GM18499 (cell line): Measurements from ENCODE around the gene TRH.
"Not testable (repeated sequence)": the region's sequence is repeated elsewhere in the genome, so short reads cannot be mapped to it uniquely, and the experiment has no call there.

Experiments used
- ATAC-seq: cut with Tn5 transposase; IDR thresholded peaks from one replicate; pipeline ENCODE4 v1.9.1; 2021; ENCODE audit warnings: moderate number of reproducible peaks; ENCODE audit not compliant: insufficient read depth, unreplicated experiment

The TRH gene

DNA sequence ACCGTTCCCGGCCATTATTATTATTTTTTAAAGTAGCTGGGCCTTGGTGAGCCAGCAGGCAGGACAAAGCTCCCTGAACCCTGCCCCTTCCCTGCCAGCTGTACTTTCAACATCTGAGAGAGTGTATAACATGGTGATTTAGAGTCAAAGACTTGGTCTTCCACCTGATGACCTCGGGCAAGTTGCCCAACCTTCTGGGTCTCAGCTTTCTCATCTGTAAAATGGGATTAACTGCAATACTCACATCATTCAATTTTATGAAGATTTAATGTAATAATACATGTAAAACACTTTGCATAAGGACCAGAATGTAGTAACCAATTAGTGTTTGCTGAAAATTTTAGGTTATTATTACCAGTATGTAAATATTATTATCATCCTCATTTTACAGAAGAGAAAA, 11.9 kb upstream of the TRH start:
- no peak for ATAC-seq

DNA sequence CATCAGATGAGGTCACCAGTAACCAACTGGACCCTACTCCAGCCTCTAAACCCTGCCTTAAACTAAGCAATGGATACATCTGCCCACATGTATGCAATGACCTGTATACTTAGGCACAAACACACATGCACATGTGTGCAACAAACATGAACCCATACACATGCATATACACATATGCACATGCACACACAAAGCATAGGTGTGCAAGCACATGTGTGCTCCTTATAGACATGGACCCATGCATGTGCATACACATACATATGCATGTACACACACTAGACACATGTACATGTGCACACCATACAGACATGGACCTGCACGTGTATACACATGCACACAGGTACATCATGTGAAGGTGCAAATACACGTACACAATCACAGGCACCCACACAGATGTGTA, 8.6 kb upstream of the TRH start:
- ATAC-seq = no peak

DNA sequence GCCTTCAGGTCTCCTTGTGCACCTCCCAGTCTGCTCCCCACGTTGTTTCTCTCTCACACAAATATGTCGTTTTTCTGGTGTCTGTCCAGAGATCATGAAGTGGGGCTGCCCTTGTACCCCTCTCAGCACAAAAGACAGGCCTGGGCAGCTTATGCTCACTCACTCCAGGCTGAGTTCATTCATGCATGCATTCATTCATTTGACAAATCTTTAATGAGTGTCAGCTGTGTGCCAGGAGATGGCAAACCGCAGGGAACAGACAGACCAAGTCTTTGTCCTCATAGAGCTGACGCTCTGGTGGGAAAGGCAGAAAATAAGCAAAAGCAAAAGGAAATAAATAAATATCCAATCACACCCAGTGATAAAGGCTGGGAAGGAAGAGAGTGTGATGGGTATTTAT, 7.6 kb upstream of the TRH start:
- no peak for ATAC-seq

DNA sequence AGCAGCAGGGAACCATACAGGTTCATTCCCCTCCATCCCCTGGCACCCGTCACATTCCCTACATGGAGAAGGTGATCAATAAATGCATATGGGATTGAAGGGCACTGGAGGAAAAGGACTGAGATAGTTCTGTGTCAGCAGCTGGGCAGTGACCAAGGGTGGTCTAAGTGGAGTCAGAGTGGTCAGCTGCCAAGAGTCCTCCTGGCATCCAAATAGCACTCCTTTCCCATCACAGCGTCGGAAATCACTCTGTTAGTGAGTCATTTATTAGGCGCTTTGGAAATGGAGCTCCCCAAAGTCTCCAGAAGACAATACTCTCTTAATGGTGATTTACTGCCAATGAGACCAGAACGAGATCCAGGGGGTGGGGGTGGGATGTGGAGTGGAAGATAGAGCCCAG, 6.8 kb upstream of the TRH start:
- ATAC-seq = no peak

DNA sequence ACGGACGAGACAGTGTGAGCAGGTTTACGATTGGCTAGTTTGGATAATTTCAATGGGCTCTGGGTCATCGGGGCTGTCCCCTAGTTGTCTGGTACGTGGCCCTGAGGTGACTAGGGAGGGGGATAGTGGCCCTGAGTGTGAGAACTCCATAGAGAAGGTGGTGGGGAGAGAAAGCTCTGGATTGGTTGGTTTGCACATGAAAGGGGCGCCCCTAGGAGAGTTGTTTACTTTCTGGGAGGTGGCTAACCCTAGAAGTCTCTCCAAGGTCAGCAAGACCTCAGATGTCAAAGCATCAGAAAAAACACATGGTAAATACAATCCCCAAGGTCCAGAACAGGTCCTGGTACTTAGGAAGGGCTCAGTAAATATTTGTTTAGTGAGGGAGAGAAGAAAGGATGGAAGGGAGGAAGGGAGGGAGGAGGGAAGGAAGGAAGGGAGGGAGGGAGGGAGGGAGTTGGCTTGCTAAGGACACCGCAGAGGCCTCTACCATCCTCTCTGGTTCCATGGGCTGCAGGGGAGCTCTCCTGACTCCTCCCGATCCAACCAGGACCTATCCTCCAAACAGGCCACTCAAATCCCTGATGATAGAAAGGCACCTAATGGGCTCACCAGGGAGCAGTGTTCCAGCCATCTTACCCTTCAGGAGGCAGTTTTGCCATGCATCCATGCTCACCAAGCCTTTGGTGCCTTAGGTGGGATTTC, 3.0 kb upstream of the TRH start:
- no peak for ATAC-seq

DNA sequence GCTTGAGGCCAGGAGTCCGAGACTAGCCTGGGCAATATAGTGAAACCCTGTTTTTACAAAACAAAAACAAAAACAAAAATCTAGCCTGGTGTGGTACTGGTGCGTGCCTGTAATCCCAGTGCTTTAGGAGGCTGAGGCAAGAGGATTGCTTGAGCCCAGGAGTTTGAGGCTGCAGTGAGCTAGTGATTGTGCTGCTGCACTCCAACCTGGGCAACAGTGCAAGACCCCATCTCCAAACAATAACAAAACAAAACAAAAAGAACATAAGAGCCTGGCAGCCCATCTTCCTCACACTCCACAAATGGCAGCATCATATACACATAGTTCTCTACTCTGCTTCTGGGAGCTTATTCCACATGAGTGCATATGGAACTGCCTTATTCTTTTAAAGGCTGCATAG, 2.2 kb upstream of the TRH start:
- no peak for ATAC-seq

DNA sequence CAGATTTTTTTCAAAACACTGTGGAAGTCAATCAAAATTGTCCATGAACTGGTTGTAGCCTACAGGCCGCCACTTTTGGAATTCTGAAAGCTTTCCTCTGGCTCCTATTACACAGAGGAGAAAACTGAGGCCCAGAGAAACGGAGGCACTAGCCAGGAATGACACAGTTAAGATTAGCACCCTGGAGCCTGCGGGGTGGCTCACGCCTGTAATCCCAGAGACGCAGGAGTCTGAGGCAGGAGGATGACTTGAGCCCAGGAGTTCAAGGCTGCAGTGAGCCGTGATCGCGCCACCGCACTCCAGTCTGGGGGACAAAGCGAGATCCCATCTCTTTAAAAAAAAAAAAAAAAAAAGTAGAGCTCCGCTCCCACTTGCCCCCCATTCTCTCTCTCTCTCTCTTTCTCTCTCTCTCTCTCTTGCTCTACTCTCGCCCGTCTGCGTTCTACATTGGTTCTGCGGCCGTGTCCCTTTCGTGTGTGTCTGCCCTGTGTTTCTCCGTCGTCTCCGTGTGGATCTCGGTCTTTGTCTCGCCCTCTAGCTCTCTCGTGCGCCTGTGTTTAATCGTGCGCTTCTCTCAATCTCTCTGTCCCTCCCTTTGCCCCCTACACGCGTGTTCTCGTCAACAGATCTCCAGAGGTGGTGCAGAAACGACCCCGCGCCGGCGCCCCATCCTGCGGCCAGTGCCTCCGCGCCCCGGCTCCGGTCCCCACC, 512 bp upstream of the TRH start:
- no peak for ATAC-seq

DNA sequence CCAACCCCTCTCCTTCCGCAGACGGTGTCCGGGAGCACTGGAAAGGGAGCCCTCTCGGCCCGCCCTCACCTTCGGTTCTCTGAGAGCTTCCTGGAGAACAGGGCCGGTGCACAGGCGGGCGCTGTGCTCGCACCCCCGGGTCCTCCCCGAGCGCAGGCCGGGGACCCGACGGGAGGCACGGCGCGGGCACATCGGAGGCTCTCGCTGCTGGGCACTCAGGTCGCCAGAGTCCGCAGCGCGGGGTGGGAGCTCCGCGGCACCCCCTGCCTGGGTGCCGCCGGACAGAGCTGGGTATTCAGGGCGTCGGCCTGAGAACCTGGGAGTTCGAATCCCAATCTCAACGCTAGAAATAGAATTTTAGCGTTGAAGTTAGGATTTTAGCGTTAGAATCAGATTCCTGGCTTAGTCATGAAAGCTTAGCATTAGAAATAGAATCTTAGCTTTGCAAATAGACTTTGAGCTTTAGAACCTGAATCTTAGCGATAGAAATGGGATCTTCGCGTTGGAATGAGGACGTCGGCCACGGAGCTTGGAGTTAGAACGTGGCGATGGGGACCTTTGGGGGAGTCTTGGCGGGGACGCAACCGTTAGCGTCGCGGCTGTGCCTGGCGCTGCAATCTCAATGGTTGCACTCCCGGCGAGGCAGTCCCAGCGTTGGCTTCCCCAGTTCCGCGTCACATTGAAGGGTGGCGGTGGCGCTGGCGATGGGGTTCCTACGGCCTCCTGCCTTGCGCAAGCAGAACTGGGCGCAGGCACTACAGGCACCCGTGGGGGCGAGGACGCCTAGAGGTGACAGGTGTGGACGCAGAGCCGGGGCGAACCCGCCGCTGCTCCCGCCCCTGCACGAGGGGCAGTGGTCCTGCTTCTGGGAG, 549 bp downstream of the TRH start:
- no peak for ATAC-seq

DNA sequence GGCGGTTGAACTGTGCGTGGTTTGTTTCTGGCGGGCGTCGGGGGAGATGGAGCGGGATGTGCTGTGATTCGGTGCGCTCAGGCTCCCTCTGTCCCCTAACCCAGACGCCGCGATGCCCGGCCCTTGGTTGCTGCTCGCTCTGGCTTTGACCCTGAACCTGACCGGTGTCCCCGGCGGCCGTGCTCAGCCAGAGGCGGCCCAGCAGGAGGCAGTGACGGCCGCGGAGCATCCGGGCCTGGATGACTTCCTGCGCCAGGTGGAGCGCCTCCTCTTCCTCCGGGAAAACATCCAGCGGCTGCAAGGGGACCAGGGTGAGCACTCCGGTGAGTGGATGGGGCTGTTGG, 1.2 kb downstream of the TRH start:
- ATAC-seq = no peak

DNA sequence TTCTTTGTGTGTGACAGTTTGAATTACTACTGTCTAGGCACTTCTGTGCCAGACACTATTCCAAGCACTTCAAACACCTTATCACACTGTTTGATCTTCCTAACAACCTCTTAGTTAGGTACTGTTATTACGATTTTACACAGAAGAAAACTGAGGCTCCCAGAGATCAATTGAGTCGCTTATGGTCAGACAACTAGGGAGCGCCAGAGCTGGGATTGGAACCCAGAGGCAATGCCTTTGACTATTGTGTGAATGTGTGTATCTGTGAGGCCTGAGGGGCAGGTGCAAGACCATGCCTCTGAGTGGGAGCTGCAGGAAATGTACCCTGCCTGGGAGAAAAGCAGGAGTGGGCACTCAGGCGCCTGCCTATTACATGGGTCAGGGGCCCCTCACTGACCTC, 1.8 kb downstream of the TRH start:
- ATAC-seq = no peak

DNA sequence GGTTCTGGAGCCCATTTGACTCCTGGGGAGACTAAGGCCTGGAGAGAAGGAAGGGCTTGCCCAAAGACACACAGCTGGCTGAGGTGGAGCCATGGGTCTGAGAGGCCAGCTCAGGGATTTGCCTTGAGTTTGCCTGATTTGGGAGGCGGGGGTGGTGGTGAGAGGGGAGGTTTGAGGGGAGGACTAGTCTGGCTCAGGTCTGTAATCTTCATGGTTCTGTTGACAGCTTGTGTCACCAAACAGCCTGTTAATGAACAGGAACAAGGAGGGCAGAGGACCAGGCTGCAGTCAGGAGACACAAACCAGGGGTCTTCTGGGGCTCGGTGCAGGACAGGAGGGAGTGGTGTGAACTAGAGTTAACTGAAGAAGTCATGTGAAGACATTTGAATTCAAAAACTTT, 3.6 kb downstream of the TRH start:
- no peak for ATAC-seq

DNA sequence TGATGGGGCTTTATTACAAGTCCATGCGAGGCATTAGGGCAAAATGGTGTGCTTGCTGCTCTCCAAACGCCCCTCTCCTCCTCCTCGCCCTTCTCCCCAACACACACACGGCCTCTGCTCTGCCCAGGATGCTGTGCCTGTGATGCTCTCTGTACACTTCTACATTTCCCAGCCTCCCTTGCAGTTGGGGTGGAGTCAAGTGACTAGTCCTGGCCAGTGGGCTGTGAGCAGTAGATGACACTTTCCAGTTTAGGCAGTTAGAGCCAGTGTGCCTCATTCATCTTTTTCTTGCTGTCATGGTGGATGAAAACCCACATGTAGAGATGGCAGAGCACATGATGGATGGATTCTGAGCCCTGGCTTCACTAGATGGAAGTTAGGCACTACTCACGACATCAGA, 5.4 kb downstream of the TRH start:
- ATAC-seq = no peak

DNA sequence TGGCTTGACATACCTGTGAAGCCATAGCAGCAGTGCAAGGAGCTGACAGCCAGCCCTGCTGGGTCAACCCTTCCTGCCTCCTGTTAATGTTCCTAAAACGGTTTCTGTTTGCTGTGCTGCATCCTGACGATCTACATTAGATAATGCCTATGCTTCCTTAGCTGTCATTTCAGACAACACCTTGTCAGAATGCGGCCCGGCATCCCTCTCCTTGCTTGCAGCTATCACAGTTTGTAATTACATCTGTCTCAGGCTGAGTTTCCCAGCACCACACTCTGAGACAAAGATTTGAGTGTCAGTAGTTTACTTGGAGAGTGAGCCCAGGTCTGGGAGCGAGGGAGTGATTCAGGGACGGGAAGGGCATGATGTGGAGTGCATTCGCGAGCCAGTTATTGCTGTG, 9.0 kb downstream of the TRH start:
- ATAC-seq = no peak

DNA sequence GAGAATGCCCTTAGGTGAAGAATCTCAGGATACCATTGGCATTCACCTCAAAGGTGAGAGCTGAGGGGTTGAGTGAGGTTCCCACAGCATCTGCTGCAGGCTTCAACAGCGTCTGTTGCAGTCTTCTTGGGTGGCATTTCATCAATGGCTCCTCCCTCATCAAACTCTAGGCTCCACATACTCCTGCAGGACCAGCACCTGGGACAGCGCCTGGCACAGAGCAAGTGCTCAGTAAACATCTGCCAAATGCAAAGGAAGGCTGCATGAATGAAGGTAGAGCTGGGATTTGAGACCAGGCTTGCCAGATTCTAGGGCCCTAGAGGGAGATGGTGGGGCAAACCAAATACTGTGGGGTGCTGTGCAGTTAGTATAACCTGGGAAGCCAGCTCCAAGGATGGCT, 9.6 kb downstream of the TRH start:
- no peak for ATAC-seq

DNA sequence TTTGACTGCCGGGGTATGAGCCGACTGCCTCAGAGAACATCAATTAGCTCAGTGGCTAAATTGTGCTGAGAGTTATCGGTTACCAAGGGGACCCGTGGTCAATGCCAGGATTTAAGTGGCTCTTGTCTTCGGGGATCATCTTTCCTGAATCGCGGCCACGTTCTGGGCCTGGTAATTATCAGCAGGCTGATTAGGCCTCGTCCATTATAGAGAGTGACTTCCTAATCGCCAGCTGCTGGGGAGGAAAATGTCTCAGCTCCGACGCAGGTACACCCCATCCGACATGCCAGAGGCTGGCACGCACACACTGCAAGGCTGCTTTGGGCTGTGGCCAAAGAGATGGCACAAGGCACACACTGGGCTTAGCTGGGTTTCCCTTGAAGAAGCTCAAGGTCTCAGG, 10.6 kb downstream of the TRH start:
- no peak for ATAC-seq

DNA sequence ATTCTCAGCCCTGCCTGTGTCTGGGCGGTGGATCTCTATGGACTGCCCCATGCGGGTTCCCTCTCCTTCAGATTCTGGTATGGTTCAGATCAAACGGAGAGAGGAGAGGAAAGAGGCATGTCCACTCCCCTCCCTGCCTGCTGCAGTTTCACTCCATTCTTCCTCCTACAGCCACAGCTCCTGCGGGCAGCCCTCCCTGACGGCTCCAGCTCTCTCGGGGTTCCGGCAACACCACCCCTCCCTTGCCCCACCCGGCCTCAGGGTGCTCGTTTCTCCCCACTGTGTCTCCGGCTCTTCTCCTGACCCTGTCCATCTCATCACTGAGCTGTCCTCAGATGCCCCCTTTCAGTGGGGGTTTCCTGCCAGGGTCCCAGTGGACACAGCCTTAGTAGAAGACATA, 13.9 kb downstream of the TRH start:
- no peak for ATAC-seq

DNA sequence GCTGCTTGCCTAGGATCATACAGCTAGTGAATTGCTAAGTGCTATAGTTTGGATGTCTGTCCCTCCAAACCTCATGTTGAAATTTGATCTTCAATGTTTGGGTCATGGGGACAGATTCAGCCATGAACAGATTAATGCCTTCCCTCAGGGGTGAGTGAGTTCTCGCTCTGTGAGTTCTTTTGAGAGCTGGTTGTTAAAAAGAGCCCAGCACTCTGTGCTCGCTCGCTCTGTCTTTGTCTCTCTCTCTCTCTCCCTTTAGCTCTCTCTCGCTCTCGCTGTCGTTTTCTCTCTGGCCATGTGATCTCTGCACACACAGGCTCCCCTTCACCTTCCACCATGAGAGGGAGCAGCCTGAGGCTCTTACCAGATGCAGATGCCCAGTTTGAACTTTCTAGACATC, 14.9 kb downstream of the TRH start:
- ATAC-seq = no peak

DNA sequence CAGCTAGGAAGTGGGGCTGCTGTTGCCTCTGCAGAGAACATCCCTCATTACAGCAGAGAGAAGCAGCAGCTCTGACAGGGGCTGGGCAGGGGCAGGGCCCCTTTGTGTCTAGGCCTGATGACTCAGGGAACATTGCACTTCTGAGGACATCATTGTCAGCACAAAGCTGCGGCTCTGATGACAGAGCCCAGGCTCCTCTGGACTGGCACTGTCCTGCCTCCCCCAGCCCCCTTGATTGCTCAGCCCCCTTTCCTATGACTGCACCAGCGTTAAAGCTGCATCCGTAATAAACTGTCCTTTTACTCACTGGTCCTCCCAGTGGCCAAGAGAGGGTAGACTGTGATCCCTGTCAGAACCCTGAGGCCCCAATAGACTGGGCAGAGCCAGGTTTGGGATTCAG, 18.3 kb downstream of the TRH start:
- no peak for ATAC-seq

DNA sequence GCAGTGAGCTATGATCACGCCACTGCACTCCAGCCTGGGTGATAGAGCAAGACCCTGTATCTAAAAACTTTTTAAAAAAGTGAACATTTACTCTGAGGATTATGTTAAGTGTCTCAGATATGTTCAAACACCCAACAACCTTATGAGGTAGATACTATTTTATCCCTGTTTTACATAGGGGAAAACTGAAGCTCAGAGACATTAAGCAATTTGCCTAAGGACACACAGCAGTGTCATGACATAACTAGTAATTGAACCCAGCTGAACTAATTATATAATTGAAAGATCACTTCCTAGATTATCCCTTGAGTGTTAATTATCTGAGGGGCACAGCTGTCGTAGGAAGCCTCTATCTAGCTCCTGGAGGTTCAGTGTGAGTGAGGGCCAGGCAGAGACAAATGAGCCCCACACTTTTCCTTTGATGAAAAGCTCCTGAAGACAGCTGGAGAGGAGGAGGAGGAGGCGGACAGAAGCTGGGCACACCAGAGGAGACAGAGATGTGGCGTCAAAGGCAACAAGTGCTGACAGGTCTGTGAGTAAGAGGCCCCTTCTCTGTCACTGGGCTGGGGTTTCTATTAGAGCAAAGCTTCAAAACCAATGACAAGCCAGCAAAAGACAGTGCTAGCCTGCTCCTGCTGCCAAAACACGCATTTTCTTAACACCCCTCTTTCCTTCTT, 20.5 kb downstream of the TRH start:
- ATAC-seq = no peak

DNA sequence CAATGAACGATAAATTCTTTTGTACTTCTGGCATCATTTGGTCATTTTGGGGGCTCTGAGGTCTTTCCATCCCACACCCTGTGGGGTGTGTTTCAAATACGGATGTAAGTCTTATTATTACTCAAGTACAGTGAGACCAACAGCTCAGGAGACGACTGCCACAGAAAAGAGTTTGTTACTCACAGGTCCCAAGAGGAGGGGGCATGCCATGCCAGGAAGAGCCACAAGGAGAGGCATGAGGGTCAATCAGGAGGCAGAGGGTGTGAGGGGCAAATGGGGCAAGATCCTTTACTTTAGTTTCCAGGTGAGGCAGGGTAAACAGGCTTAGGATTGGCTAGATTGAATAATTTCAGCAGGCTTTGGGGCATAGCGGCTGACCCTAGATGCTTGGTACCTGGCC, 21.6 kb downstream of the TRH start:
- no peak for ATAC-seq

DNA sequence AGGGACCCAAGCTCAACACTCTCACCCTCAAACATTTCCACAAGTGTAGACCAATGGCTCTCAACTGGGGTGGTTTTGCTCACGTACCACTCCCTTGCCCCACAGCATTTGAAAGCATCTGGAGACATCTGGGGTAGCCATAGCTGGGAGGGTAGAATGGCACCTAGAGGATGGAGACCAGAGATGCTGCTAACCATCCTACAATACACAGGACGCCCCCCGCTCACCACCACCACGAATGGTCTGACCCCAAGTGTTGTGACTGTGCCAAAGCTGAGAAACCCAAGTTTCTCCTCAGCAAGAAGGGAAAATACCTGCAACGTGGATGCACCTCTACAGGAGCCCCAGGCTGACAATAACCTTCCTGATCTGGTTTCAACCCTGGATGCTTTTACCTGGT, 24.7 kb downstream of the TRH start:
- ATAC-seq = not testable (repeated sequence)
